Heart left ventricle (tissue), 13 donors: ENCODE data around the gene WNT7A.

Experiments
- CTCF ChIP-seq, 12 donors: fragments of 200-600 bp; sonication (generic) in 4 of 12; IDR thresholded peaks; one replicate each; pipeline versions ENCODE4 v1.5.0 to v1.8.0; 2018 to 2022; ENCODE audit warnings: antibody characterized with exemption in 12 of 12, mild to moderate bottlenecking in 5 of 12
- POLR2A ChIP-seq, 2 donors: fragments of 450-650 bp; IDR thresholded peaks; one replicate each; pipeline ENCODE4 v1.6.1; 2017; ENCODE audit warnings: antibody characterized with exemption in 2 of 2, mild to moderate bottlenecking in 2 of 2, moderate library complexity in 2 of 2
- donor health status: ischemic (EF 13 %, LVEDD 7.1; RV severe dilation, severe dysfunction).
- donor health status: DM: no; HTN: yes; CAD: no.
- donor health status: DM: no; HTN: no; CAD: no.
- donor health status: ischemic (EF 25% LVEDD 6.9; RV normal size, moderate dysfunction).
- donor health status: ischemic (EF 25% LVEDD 5.7; RV mildly dilated, moderate dysfunction).
- donor health status: ischemic (EF 35%, LVEDD 5.7; RV mildly dilated, moderate dysfunction).
- donor health status: nonischemic (EF 11% LVEDD 7.7; RV severe dilation, severe dysfunction).
- donor health status: DM: yes; HTN: yes; CAD: no.
- donor health status: PGD.
- donor health status: ischemic (EF 29% LVEDD 5.4; RV normal size, mild dysfunction).
- donor health status: nonischemic (EF 23%, LVEDD 6.1; RV moderate dilation, normal function).

GRCh38 chr3:13822042-13822441, 57.8 kb downstream of the WNT7A start:
- TF ChIP-seq CTCF (IDR thresholded peaks at IDR 0.05) (no peak), POLR2A (IDR thresholded peaks at IDR 0.05) (no peak)
